HG03175 (cell line): Measurements from ENCODE around the gene IGFLR1.
A peak's percentile ranks its signal among the peaks of the same experiment; 100 is the strongest.
"Not testable (repeated sequence)": the region's sequence is repeated elsewhere in the genome, so short reads cannot be mapped to it uniquely, and the experiment has no call there.

Experiments used
- ATAC-seq: cut with Tn5 transposase; IDR thresholded peaks from one replicate; pipeline ENCODE4 v1.9.1; 2021; ENCODE audit warnings: mild to moderate bottlenecking, moderate library complexity; ENCODE audit not compliant: unreplicated experiment

The IGFLR1 gene

GRCh38 chr19:35725216-35725861, 16.9 kb downstream of the IGFLR1 start:
- ATAC-seq: no peak

GRCh38 chr19:35724560-35724959, 17.7 kb downstream of the IGFLR1 start:
- ATAC-seq: no peak

- ATAC-seq: not testable (repeated sequence)
Measured at GRCh38 chr19:35724132-35724531, 18.1 kb downstream of the IGFLR1 start.

GRCh38 chr19:35723671-35724070, 18.6 kb downstream of the IGFLR1 start:
- ATAC-seq: no peak

GRCh38 chr19:35722897-35723296, 19.4 kb downstream of the IGFLR1 start:
- no peak for ATAC-seq

GRCh38 chr19:35722461-35722860, 19.8 kb downstream of the IGFLR1 start:
- no peak for ATAC-seq

GRCh38 chr19:35721374-35721773, 20.9 kb downstream of the IGFLR1 start:
- no peak for ATAC-seq

GRCh38 chr19:35720648-35721047, 21.6 kb downstream of the IGFLR1 start:
- no peak for ATAC-seq

- ATAC-seq: no peak
Measured at GRCh38 chr19:35720163-35720524, 22.1 kb downstream of the IGFLR1 start.

- no peak for ATAC-seq
Measured at GRCh38 chr19:35719402-35720162, 22.7 kb downstream of the IGFLR1 start.

GRCh38 chr19:35718345-35719041, 23.8 kb downstream of the IGFLR1 start:
- no peak for ATAC-seq

- ATAC-seq: peak; percentile 47
Measured at GRCh38 chr19:35717665-35718344, 24.4 kb downstream of the IGFLR1 start, which contains the start of gene KMT2B. Gene KMT2B (plus strand): TSS chr19:35718003. CDS start chr19:35718019, 16 bp downstream.

GRCh38 chr19:35716801-35717664, 25.2 kb downstream of the IGFLR1 start:
- peak; percentile 57 for ATAC-seq

- ATAC-seq: no peak
Measured at GRCh38 chr19:35715981-35716800, 26.1 kb downstream of the IGFLR1 start.

- ATAC-seq: no peak
Measured at GRCh38 chr19:35715355-35715809, 26.9 kb downstream of the IGFLR1 start.

- no peak for ATAC-seq
Measured at GRCh38 chr19:35714601-35715354, 27.5 kb downstream of the IGFLR1 start.

- ATAC-seq: no peak
Measured at GRCh38 chr19:35713904-35714495, 28.3 kb downstream of the IGFLR1 start.

- no peak for ATAC-seq
Measured at GRCh38 chr19:35713506-35713850, 28.8 kb downstream of the IGFLR1 start.
